ENCODE measurements around the gene PDE4B.

PDE4B gene

GRCh38 chr1:66365635-66366034 is 572.9 kb downstream of the PDE4B start:
- no peak for TF ChIP-seq GATA1 (IDR thresholded peaks at IDR 0.05; ENCODE audit: low read depth, low read length)
- no peak for TF ChIP-seq POLR2A (IDR thresholded peaks at IDR 0.05; ENCODE audit: low read length)
- no peak for DNase-seq

DNA sequence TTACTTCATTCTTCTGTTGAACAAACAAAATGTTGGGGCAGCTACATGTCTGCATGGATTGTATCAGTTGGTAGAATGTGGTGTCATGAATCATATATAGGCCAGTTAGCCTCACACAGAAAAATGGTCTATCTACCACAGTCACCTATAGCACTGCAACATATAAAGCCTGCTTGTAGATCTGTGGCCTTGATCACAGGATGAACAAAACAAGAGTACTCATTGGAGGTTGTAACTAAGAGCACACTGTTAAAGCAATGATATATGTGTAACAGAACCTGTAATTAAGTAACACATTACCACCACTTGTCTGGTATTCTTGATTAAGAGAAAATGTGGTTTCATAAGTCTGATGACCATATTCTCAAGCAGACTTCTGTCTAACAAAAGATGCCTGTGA is 573.9 kb downstream of the PDE4B start:
- TF ChIP-seq POLR2A (IDR thresholded peaks at IDR 0.05; ENCODE audit: low read length), result no peak
- TF ChIP-seq GATA1 (IDR thresholded peaks at IDR 0.05; ENCODE audit: low read depth, low read length), result no peak
- DNase-seq, result no peak

DNA sequence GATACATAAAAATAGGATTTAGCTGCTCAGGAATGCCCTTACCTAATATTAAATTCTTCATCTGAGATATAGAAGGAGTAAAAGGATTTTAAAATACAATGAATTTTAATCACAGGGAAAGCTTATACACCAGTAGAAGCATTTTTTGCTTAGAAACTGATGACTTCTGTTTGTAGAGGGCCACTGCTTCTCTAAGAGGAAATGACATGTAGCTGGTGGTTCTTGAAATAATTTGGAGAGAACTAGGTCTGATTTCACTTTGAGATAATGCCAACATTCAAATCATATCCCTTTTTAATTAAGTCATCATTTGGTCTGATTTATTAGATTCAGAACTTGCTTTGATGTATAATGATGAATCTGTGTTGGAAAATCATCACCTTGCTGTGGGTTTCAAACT is 574.7 kb downstream of the PDE4B start:
- no peak for DNase-seq
- no peak for TF ChIP-seq POLR2A (IDR thresholded peaks at IDR 0.05; ENCODE audit: low read length)
- TF ChIP-seq GATA1 (IDR thresholded peaks at IDR 0.05; ENCODE audit: low read depth, low read length), result no peak

DNA sequence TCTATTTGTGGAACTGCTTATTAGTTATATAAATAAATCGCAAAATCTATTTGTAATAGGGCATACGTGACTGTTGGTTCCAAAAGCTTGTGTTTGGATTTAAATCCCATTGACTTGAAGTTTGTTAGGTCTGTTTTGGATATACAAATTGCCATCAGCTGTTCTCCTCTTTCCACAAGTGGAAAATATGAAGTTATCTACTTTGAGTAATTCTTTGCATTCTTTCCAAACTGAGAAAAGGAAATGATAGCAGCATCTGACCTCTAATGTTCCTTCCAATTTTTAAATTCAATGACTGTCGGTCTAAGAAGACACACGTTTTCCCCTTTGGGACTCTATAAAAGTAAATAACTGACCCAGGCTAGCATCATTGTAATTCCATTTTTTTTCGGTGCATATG is 575.6 kb downstream of the PDE4B start:
- DNase-seq, result no peak
- TF ChIP-seq POLR2A (IDR thresholded peaks at IDR 0.05; ENCODE audit: low read length) (no peak), GATA1 (IDR thresholded peaks at IDR 0.05; ENCODE audit: low read depth, low read length) (no peak)

- no peak for DNase-seq
- TF ChIP-seq GATA1 (IDR thresholded peaks at IDR 0.05; ENCODE audit: low read depth, low read length) (no peak), POLR2A (IDR thresholded peaks at IDR 0.05; ENCODE audit: low read length) (no peak)
Observed at GRCh38 chr1:66370462-66370971, 577.8 kb downstream of the PDE4B start.

- DNase-seq, result no peak
- no peak for TF ChIP-seq POLR2A (IDR thresholded peaks at IDR 0.05; ENCODE audit: low read length)
Observed at GRCh38 chr1:66371233-66372005, 578.7 kb downstream of the PDE4B start.

GRCh38 chr1:66372522-66373101 is 579.9 kb downstream of the PDE4B start:
- DNase-seq, result no peak
- TF ChIP-seq POLR2A (IDR thresholded peaks at IDR 0.05; ENCODE audit: low read length), result no peak

GRCh38 chr1:66373157-66373591 is 580.5 kb downstream of the PDE4B start:
- DNase-seq, result no peak
- TF ChIP-seq GATA1 (IDR thresholded peaks at IDR 0.05; ENCODE audit: low read depth, low read length) (no peak), POLR2A (IDR thresholded peaks at IDR 0.05; ENCODE audit: low read length) (no peak)

GRCh38 chr1:66374148-66374547 is 581.5 kb downstream of the PDE4B start:
- TF ChIP-seq POLR2A (IDR thresholded peaks at IDR 0.05; ENCODE audit: low read length) (no peak), GATA1 (IDR thresholded peaks at IDR 0.05; ENCODE audit: low read depth, low read length) (no peak)
- DNase-seq, result no peak

- no peak for DNase-seq
- TF ChIP-seq GATA1 (IDR thresholded peaks at IDR 0.05; ENCODE audit: low read depth, low read length) (no peak), POLR2A (IDR thresholded peaks at IDR 0.05; ENCODE audit: low read length) (no peak)
Observed at GRCh38 chr1:66374561-66375111, 581.9 kb downstream of the PDE4B start.

DNA sequence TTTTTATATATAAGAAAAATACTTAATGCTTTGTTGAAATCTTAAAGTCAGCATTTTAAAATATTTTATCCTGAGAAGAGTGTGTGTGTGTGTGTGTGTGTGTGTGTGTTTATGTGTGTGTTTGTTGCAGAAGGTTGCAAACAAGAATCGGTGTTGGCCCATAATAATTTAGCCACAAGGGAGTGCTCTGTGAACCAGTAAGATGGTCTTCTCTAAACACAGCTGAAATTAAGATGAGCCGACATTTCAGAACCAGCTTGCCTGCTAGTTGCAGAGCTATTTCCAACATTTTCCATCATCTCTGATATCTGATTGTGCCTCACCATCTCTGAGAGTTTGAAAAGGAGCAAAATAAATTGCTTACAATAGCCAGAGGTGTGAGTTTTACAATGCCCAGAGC is 582.4 kb downstream of the PDE4B start:
- DNase-seq, result no peak
- TF ChIP-seq POLR2A (IDR thresholded peaks at IDR 0.05; ENCODE audit: low read length) (no peak), GATA1 (IDR thresholded peaks at IDR 0.05; ENCODE audit: low read depth, low read length) (no peak)

DNA sequence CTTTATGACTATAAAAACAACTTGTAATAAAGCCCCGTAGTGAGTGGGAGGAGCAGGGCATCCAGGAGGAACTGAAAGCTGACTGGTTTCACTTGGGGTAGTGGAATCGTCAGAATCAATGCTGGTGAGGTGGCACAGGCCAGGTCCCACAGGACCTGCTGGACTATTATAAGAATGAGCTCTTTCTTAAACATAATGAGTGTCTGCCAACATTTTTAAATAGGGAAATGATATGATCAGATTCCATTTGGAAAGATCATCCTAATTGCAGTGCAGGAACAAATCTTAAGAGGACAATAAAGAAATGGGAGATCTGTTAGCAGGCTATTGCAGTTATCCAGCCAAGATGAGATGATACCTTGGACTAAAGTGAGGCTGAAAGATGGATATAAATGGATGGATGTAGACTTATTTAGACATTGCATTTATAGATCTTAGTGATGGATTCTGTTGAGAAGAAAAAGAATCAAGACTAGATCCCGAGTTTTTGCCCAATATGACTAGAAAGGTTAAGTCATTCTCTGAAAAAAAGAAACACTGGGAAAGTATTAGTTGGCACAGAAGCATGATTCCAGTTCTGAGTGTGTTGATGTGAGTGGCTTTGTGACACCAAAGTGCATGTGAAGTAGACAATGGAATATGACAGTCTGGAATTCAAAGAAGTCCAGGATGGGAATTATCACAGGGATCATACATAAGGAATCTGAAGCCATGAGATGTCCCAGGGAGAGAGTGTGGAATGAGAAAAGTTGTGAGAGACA is 587.9 kb downstream of the PDE4B start:
- no peak for DNase-seq
- TF ChIP-seq POLR2A (IDR thresholded peaks at IDR 0.05; ENCODE audit: low read length) (no peak), GATA1 (IDR thresholded peaks at IDR 0.05; ENCODE audit: low read depth, low read length) (no peak)

DNA sequence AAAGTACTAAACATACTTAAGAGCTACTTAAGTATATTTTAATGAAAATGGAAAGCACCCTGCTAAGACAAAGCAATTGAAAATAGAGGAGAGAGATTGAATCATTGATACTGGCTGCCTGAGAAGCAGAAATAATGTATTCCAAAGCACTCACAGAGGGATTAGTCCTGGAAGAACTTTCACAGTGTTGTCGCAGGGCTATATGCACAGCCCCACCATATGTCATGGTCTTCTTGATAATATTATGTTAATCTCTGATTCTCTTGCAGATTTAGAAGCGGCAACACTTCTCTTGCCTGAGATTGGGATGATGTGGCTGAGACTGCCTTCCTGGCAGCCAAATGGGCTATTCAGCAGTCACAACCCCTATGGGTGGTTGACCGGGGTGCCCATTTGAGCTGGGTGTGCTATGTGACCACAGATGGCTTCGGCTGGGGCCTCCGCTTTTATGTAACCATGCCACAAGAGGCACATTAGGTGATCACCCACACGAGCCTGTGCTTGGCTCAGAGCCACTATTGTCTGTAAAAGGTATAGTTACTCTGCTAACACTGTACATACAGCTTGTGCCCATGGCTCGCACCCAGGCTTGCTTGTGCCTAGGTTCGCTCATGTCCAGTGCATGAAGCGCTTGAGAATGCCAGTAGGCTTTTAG is 589.1 kb downstream of the PDE4B start:
- no peak for DNase-seq
- TF ChIP-seq GATA1 (IDR thresholded peaks at IDR 0.05; ENCODE audit: low read depth, low read length) (no peak), POLR2A (IDR thresholded peaks at IDR 0.05; ENCODE audit: low read length) (no peak)

DNA sequence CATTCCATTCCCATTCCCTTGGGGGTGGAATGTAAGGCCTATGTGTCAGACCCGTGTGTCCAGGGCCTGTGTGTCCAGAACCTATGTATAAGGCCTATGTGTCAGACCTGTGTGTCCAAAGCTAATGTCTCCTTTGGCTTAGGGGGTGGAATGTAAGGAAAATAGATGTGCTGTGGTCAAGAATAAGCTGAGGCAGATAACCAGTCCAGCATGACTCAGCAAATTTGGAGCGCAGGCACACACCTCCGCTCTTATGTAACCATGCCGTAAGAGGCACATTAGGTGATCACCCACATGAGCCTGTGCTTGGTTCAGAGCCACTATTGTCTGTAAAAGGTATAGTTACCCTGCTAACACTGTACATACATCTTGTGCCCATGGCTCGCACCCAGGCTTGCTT is 590.5 kb downstream of the PDE4B start:
- DNase-seq, result peak in 1 of 2 experiments; percentile 15

More for the DNA sequence above, 590.5 kb downstream of the PDE4B start:
- no peak for TF ChIP-seq POLR2A (IDR thresholded peaks at IDR 0.05; ENCODE audit: low read length)
- TF ChIP-seq GATA1 (IDR thresholded peaks at IDR 0.05; ENCODE audit: low read depth, low read length), result no peak

All from erythroblast (primary cell).